ENCODE results near the gene SNX21. TPM values are rescaled to one million over a fixed set of nuclear protein-coding genes. Genes with fewer than 3 reads are reported as not detected.

Gene SNX21
- total and polyA plus RNA-seq, 2 donors (not counting 1 experiment from before 2014, with no cell fraction given) = 2.2 to 2.4 TPM

GRCh38 chr20:45845452-45845851, 11.9 kb downstream of the SNX21 start:
- intact Hi-C loops (cut with micrococcal nuclease) = no loop called here
- Histone ChIP-seq H3K27me3 (replicated peaks in 1 of 4; ENCODE audit: control extremely low read depth in 1 of 4, control insufficient read depth in 3 of 4, insufficient read depth in 4 of 4, low read length in 3 of 4) (no peaks in the 10 kb centered on the region), H4K20me1 (ENCODE audit: control insufficient read depth, insufficient read depth, low read length, poor library complexity, severe bottlenecking) (no peaks in the 10 kb centered on the region), H2AFZ (ENCODE audit: insufficient read depth, low read depth, low read length, poor library complexity, severe bottlenecking) (no peak overlapping the region), H3K79me2 (ENCODE audit: control insufficient read depth, insufficient read depth, low read length) (peaks cover 6% of the 10 kb centered on the region), H3K27ac (ENCODE audit: low read length in 2 of 2) (no peak overlapping the region), H3K4me2 (replicated peaks; ENCODE audit: low read depth, low read length, poor library complexity, severe bottlenecking) (no peak overlapping the region), H3K4me3 (ENCODE audit: control extremely low read depth in 1 of 5, extremely low read depth in 1 of 5, insufficient read depth in 1 of 5, low read depth in 2 of 5, low read length in 4 of 5) (no peak overlapping the region), H3K9ac (ENCODE audit: low read length) (no peak overlapping the region), H3K9me3 (ENCODE audit: control extremely low read depth in 1 of 3, control insufficient read depth in 2 of 3, insufficient read depth in 1 of 3, low read length in 2 of 3) (no peaks in the 10 kb centered on the region), H3K36me3 (replicated peaks in 1 of 2; ENCODE audit: control extremely low read depth in 1 of 2, control insufficient read depth in 1 of 2, extremely low read depth in 1 of 2, insufficient read depth in 2 of 2, low read length in 1 of 2) (peaks cover 13 to 60% of the 10 kb centered on the region in 2 experiments), H3K4me1 (ENCODE audit: control insufficient read depth in 2 of 2, insufficient read depth in 2 of 2, low read length in 2 of 2) (peaks cover 14 to 21% of the 10 kb centered on the region in 2 donors)
- peaks cover 18% of the 10 kb centered on the region for H3K4me1 Mint-ChIP-seq
- no peaks in the 10 kb centered on the region for H3K27me3 Mint-ChIP-seq
- CTCF ChIA-PET = no interaction called here
- POLR2A ChIA-PET = no interaction called here
- TF ChIP-seq EZH2 (IDR thresholded peaks at IDR 0.05; ENCODE audit: borderline replicate concordance, insufficient read depth, low read depth, low read length, poor library complexity, severe bottlenecking) (no peak), CTCF (IDR thresholded peaks at IDR 0.05) (no peak)
- H3K9me3 Mint-ChIP-seq (ENCODE audit: insufficient read depth) = no peaks in the 10 kb centered on the region
- H3K4me3 Mint-ChIP-seq = no peak overlapping the region
- DNase-seq = no peak
- no peak overlapping the region for H3K27ac Mint-ChIP-seq
- ATAC-seq (ENCODE audit: low read depth) = no peak

- Histone ChIP-seq H3K9me3 (ENCODE audit: control extremely low read depth in 1 of 3, control insufficient read depth in 2 of 3, insufficient read depth in 1 of 3, low read length in 2 of 3) (no peaks in the 10 kb centered on the region), H3K4me1 (ENCODE audit: control insufficient read depth in 2 of 2, insufficient read depth in 2 of 2, low read length in 2 of 2) (no peaks in the 10 kb centered on the region), H3K27ac (ENCODE audit: low read length in 2 of 2) (no peak overlapping the region), H3K9ac (ENCODE audit: low read length) (no peak overlapping the region), H4K20me1 (ENCODE audit: control insufficient read depth, insufficient read depth, low read length, poor library complexity, severe bottlenecking) (no peaks in the 10 kb centered on the region), H3K4me2 (replicated peaks; ENCODE audit: low read depth, low read length, poor library complexity, severe bottlenecking) (no peak overlapping the region), H3K79me2 (ENCODE audit: control insufficient read depth, insufficient read depth, low read length) (peaks cover 16% of the 10 kb centered on the region), H3K27me3 (replicated peaks in 1 of 4; ENCODE audit: control extremely low read depth in 1 of 4, control insufficient read depth in 3 of 4, insufficient read depth in 4 of 4, low read length in 3 of 4) (no peaks in the 10 kb centered on the region), H2AFZ (ENCODE audit: insufficient read depth, low read depth, low read length, poor library complexity, severe bottlenecking) (no peak overlapping the region), H3K36me3 (replicated peaks in 1 of 2; ENCODE audit: control extremely low read depth in 1 of 2, control insufficient read depth in 1 of 2, extremely low read depth in 1 of 2, insufficient read depth in 2 of 2, low read length in 1 of 2) (peaks cover 9 to 64% of the 10 kb centered on the region in 2 experiments), H3K4me3 (ENCODE audit: control extremely low read depth in 1 of 5, extremely low read depth in 1 of 5, insufficient read depth in 1 of 5, low read depth in 2 of 5, low read length in 4 of 5) (no peak overlapping the region)
- Mint-ChIP-seq H3K27me3 (no peaks in the 10 kb centered on the region), H3K4me3 (no peak overlapping the region), H3K9me3 (ENCODE audit: insufficient read depth) (no peaks in the 10 kb centered on the region), H3K27ac (no peak overlapping the region), H3K4me1 (no peaks in the 10 kb centered on the region)
- CTCF ChIA-PET = no interaction called here
- POLR2A ChIA-PET = no interaction called here
- TF ChIP-seq EZH2 (IDR thresholded peaks at IDR 0.05; ENCODE audit: borderline replicate concordance, insufficient read depth, low read depth, low read length, poor library complexity, severe bottlenecking) = no peak
- TF ChIP-seq CTCF (IDR thresholded peaks at IDR 0.05) = no peak
- ATAC-seq (ENCODE audit: low read depth) = no peak
- 98% methylated on average over 8 of the region's 8 CpGs for WGBS (ENCODE audit: insufficient coverage)
- intact Hi-C loops (cut with micrococcal nuclease) = no loop called here
- no peak for DNase-seq
These were observed 14.8 kb downstream of the SNX21 start for GRCh38 chr20:45848421-45848820.
